Heart left ventricle (tissue), 13 donors: Measurements from ENCODE around the gene LPP.

Experiments used
- CTCF ChIP-seq, 12 donors: fragments of 200-600 bp; sonication (generic) in 4 of 12; IDR thresholded peaks; one replicate each; pipeline versions ENCODE4 v1.5.0 to v1.8.0; 2018 to 2022; ENCODE audit warnings: antibody characterized with exemption in 12 of 12, mild to moderate bottlenecking in 5 of 12
- POLR2A ChIP-seq, 2 donors: fragments of 450-650 bp; IDR thresholded peaks; one replicate each; pipeline ENCODE4 v1.6.1; 2017; ENCODE audit warnings: antibody characterized with exemption in 2 of 2, mild to moderate bottlenecking in 2 of 2, moderate library complexity in 2 of 2
- donor health status: ischemic (EF 13 %, LVEDD 7.1; RV severe dilation, severe dysfunction).
- donor health status: DM: no; HTN: yes; CAD: no.
- donor health status: DM: no; HTN: no; CAD: no.
- donor health status: ischemic (EF 25% LVEDD 6.9; RV normal size, moderate dysfunction).
- donor health status: ischemic (EF 25% LVEDD 5.7; RV mildly dilated, moderate dysfunction).
- donor health status: ischemic (EF 35%, LVEDD 5.7; RV mildly dilated, moderate dysfunction).
- donor health status: nonischemic (EF 11% LVEDD 7.7; RV severe dilation, severe dysfunction).
- donor health status: DM: yes; HTN: yes; CAD: no.
- donor health status: PGD.
- donor health status: ischemic (EF 29% LVEDD 5.4; RV normal size, mild dysfunction).
- donor health status: nonischemic (EF 23%, LVEDD 6.1; RV moderate dilation, normal function).

- TF ChIP-seq CTCF (IDR thresholded peaks at IDR 0.05): no peak
- no peak for TF ChIP-seq POLR2A (IDR thresholded peaks at IDR 0.05)
These were observed 34.1 kb upstream of the LPP start for GRCh38 chr3:188119846-188120245.
